HG03469 (cell line): ENCODE data around the gene CTTN.
"Not testable (repeated sequence)": the region's sequence is repeated elsewhere in the genome, so short reads cannot be mapped to it uniquely, and the experiment has no call there.

Experiments used
- ATAC-seq: cut with Tn5 transposase; IDR thresholded peaks from one replicate; pipeline ENCODE4 v1.9.1; 2021; ENCODE audit warnings: mild to moderate bottlenecking, moderate library complexity, moderate number of reproducible peaks; ENCODE audit not compliant: unreplicated experiment

The CTTN gene

GRCh38 chr11:70378506-70379134 is 19.7 kb upstream of the CTTN start:
- no peak for ATAC-seq

GRCh38 chr11:70381350-70381749 is 17.0 kb upstream of the CTTN start:
- no peak for ATAC-seq

- ATAC-seq, result no peak
Measured at GRCh38 chr11:70381872-70382861, 16.2 kb upstream of the CTTN start.

GRCh38 chr11:70383664-70384565 is 14.4 kb upstream of the CTTN start:
- ATAC-seq, result no peak

- ATAC-seq, result no peak
Measured at GRCh38 chr11:70384566-70385152, 13.7 kb upstream of the CTTN start.

- ATAC-seq, result no peak
Measured at GRCh38 chr11:70387564-70387963, 10.8 kb upstream of the CTTN start.

GRCh38 chr11:70389201-70389600 is 9.1 kb upstream of the CTTN start:
- no peak for ATAC-seq

- not testable (repeated sequence) for ATAC-seq
Measured at GRCh38 chr11:70390882-70391281, 7.4 kb upstream of the CTTN start.

GRCh38 chr11:70394211-70394950 is 3.9 kb upstream of the CTTN start:
- no peak for ATAC-seq

- ATAC-seq, result no peak
Measured at GRCh38 chr11:70397336-70397982, 870 bp upstream of the CTTN start.

- ATAC-seq, result no peak
Measured at GRCh38 chr11:70398834-70399680, 728 bp downstream of the CTTN start.

- ATAC-seq, result no peak
Measured at GRCh38 chr11:70399681-70400112, 1.4 kb downstream of the CTTN start.

- no peak for ATAC-seq
Measured at GRCh38 chr11:70400643-70401042, 2.3 kb downstream of the CTTN start.

GRCh38 chr11:70402016-70402415 is 3.7 kb downstream of the CTTN start:
- ATAC-seq, result no peak

GRCh38 chr11:70402685-70403084 is 4.4 kb downstream of the CTTN start:
- no peak for ATAC-seq

GRCh38 chr11:70404244-70404643 is 5.9 kb downstream of the CTTN start:
- no peak for ATAC-seq

GRCh38 chr11:70405679-70406395 is 7.5 kb downstream of the CTTN start:
- no peak for ATAC-seq

- no peak for ATAC-seq
Measured at GRCh38 chr11:70407121-70407520, 8.8 kb downstream of the CTTN start.
